Adrenal gland (tissue), 5 donors: Measurements from ENCODE around the gene LFNG.

ENCODE experiments used
- CTCF ChIP-seq, 6 experiments: fragments of 450-650 bp in 4 of 6; fragments of 200-600 bp in 2 of 6; sonication (generic) in 1 of 6; IDR thresholded peaks; 1 replicate in 5 of 6; 2 replicates in 1 of 6; pipeline versions ENCODE4 v1.5.1 to v1.8.0; 2016 to 2021; ENCODE audit warnings: antibody characterized with exemption in 6 of 6, mild to moderate bottlenecking in 2 of 6, moderate library complexity in 1 of 6
- POLR2A ChIP-seq, 2 donors: fragments of 450-650 bp; IDR thresholded peaks; one replicate each; pipeline ENCODE4 v1.6.1; 2017; ENCODE audit warnings: antibody characterized with exemption in 2 of 2, mild to moderate bottlenecking in 2 of 2, moderate library complexity in 1 of 2
- donor health status: DM: no; HTN: no; CAD: no.

GRCh38 chr7:2478399-2478785 is 41.2 kb upstream of the LFNG start:
- no peak for TF ChIP-seq CTCF (IDR thresholded peaks at IDR 0.05)
- no peak for TF ChIP-seq POLR2A (IDR thresholded peaks at IDR 0.05)
